ACC112 (cell line): ENCODE data around the gene CEND1.

Experiments used
- H2AFZ ChIP-seq: fragments of 200-600 bp; sonication (generic); one replicate; pipeline ENCODE4 v1.6.0; 2017; ENCODE audit warnings: antibody characterized with exemption, low read length; ENCODE audit not compliant: unreplicated experiment
- H3K27ac ChIP-seq: fragments of 200-600 bp; sonication (generic); 2 replicates; pipeline ENCODE4 v1.5.1; 2014; ENCODE audit warnings: low read depth, mild to moderate bottlenecking, antibody characterized with exemption, low read length, moderate library complexity
- H3K27me3 ChIP-seq: fragments of 200-600 bp; sonication (generic); 2 replicates; pipeline ENCODE4 v1.6.1; 2014; ENCODE audit warnings: mild to moderate bottlenecking, antibody characterized with exemption, low read length, moderate library complexity, mixed read lengths; ENCODE audit not compliant: insufficient read depth
- H3K36me3 ChIP-seq: fragments of 200-600 bp; sonication (generic); 2 replicates; pipeline ENCODE4 v1.6.1; 2016; ENCODE audit warnings: mild to moderate bottlenecking, antibody characterized with exemption, low read length, moderate library complexity, mixed read lengths; ENCODE audit not compliant: insufficient read depth
- H3K4me1 ChIP-seq: fragments of 200-600 bp; sonication (generic); one replicate; pipeline ENCODE4 v1.6.1; 2016; ENCODE audit warnings: low read length, mixed read lengths; ENCODE audit not compliant: insufficient read depth, unreplicated experiment, control insufficient read depth
- H3K4me3 ChIP-seq: fragments of 200-600 bp; sonication (generic); 2 replicates; pipeline ENCODE4 v1.5.1; 2014; ENCODE audit warnings: mild to moderate bottlenecking, low read depth, low read length
- H3K79me2 ChIP-seq: fragments of 200-600 bp; sonication (generic); one replicate; pipeline ENCODE4 v1.6.0; 2016; ENCODE audit warnings: low read length; ENCODE audit not compliant: control insufficient read depth, unreplicated experiment, insufficient read depth

Gene CEND1

DNA sequence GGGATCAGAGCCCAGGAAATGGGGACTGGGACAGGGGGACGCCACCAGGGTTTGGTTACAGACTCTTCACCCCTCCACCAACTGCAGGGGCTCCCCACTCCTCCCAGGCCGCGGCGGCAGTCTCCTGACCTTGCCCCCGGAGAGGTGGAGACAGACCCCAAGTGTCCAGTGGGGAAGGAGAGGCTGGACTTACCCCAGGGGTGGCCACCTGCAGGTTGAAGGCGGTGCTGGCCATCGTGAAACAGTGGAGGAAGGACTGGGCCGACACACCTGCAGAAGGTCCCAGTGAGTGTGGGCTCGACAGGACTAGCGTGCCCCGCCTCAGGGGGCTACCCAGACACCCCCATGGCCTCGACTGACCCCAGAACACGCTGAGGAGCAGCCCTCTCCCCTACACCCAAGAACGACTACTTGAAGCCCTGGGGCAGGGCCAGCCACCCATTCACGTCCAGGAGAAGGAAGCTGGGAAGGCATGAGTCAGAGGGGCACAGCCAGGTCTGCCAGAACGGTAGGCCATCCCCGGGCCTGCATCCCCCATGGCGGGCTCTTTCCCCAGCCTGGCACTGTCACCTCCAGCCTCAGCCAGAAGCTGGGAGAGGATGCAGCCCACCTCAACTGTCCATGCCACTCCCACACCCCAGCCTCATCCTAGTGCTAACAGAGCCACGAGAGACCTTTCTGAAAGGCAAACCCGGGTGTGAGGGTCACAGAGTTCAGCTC lies 14.9 kb downstream of the CEND1 start:
- Histone ChIP-seq H3K79me2 (peaks cover 78% of the 10 kb centered on the region), H3K27ac (0 out of 2 replicates have a peak overlapping the region, but pooled peaks have one; percentile 23), H3K27me3 (no peaks in the 10 kb centered on the region), H2AFZ (no peak overlapping the region), H3K36me3 (peaks cover 7% of the 10 kb centered on the region; the same call in 1 of the 2 replicates), H3K4me3 (peak overlapping the region; percentile 100), H3K4me1 (peaks cover 22% of the 10 kb centered on the region)

DNA sequence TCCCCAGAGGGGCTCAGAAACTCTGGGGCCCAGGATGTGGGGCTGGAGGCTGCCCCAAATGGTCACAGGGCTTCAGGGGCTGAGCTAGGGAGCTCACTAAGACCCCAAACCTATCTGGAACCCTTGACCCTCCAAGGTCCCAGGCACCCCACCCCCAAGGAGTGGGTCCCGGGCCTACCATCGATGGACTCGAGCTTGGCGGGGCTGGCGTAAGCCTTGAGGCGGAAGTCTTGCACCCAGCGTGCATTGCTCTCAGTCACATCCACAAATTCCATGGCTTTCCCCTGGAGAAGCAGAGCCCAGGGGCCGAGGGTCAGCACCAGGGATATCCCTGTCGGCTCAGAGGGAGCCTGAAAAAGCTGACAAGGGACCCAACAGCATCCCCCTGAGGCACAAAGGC lies 16.1 kb downstream of the CEND1 start:
- Histone ChIP-seq H3K4me1 (peaks cover 20% of the 10 kb centered on the region), H3K27ac (no peak overlapping the region), H3K4me3 (no peak overlapping the region), H3K27me3 (no peaks in the 10 kb centered on the region), H3K79me2 (peaks cover 71% of the 10 kb centered on the region), H3K36me3 (peaks cover 11% of the 10 kb centered on the region; the same call in 1 of the 2 replicates), H2AFZ (no peak overlapping the region)

DNA sequence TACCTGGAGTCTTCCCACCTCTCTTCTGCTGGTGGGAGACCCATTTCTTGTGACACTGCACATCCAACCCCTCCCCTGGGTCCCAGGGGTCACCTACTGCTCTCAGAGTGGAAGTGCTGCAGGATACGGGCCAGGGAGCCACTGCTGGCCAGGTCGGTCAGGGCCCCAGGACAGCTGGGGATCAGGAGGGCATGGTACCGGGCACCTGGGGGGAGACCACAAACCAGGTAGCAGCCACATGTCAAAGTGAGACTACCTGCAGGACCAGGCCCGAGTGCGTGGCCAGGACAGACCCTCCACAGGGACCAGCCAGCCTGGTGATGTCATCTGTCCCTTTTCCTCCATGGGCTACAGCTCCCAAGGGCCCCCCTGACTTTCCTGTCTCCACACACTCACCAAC lies 16.5 kb downstream of the CEND1 start:
- H2AFZ ChIP-seq: no peak overlapping the region
- H3K27me3 ChIP-seq: no peaks in the 10 kb centered on the region
- peaks cover 17% of the 10 kb centered on the region for H3K4me1 ChIP-seq
- peaks cover 68% of the 10 kb centered on the region for H3K79me2 ChIP-seq
- H3K36me3 ChIP-seq: peaks cover 11% of the 10 kb centered on the region; the same call in 1 of the 2 replicates
- no peak overlapping the region for H3K27ac ChIP-seq
- no peak overlapping the region for H3K4me3 ChIP-seq

DNA sequence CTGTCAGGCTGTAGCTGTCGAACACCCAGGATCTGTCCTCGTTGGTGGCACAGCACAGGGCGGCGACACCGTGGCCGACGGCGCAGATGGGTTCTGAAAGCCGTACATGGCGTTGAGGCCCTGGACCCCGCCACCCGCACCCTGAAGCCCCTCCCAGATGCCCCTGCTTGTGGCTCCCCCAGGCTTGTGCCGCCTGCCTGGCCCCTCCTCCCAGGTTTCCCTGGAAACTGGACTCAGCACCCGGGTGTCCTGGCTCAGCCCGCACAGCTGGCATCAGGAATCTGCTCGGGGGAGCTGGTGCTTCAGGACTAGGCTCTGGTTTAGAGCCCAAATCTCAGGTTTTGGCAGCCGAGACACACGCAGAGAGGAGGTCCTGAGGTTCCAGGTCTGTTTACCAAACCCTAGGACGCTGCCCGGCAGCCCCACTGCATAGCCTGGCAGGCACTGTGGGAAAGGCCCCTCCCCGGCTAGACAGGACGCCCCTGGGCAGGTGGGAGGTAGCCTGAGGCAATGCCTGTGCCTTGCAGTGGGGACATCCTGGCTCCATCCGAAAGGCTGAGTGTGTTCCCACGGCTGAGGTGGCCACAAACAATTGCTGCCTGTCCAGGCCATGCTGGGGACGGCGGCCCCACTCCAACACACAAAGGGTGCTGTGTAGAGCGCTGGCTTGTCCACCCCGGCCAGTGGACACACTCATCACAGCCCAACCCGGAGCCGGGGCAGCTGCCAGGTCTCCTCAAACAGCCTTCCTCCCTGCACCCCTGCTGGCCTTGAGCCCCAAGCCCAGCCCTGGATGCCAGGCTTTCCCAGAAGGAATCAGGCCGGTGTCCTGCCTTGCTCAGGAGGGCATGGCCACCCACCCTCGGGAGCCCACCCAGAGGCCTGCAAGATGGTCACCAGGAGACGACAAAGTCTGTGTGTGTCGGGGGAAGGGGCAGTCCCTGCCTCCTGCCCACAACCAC lies 17.2 kb downstream of the CEND1 start:
- Histone ChIP-seq H3K27me3 (no peaks in the 10 kb centered on the region), H2AFZ (no peak overlapping the region), H3K36me3 (peaks cover 11% of the 10 kb centered on the region; the same call in 1 of the 2 replicates), H3K4me3 (no peak overlapping the region), H3K4me1 (peaks cover 12% of the 10 kb centered on the region), H3K79me2 (peaks cover 61% of the 10 kb centered on the region), H3K27ac (no peak overlapping the region)

DNA sequence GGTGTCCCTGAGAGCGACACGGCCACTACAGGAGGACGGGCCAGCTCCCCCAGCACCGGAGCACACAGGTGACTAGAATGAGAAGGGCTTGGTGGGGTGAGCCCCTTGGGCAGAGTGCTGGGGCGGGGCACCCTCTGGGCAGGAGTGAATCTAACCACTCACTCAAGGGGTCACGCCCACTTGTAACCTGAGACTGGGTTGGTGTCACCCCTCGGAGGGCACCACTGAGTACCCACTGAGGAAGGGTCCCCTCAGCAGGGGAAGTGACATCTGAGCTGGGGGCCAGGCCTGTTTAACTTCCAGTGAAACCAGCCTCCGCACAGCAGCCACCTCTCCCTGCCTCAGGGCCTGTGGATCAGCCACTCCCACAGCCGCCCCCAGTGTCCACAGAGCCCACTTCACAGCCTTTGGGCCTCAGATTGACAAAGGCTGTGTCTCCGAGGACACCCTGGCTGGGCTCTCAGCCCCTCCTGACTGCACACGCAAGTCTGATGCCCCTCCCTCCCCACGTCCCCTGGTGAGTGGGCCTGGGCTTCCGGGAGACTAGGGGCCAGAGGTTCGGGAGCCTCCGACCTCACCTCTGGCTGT lies 18.2 kb downstream of the CEND1 start:
- Histone ChIP-seq H3K4me1 (peaks cover 12% of the 10 kb centered on the region), H3K4me3 (no peak overlapping the region), H3K79me2 (peaks cover 57% of the 10 kb centered on the region), H2AFZ (no peak overlapping the region), H3K27ac (no peak overlapping the region), H3K27me3 (no peaks in the 10 kb centered on the region), H3K36me3 (peaks cover 11% of the 10 kb centered on the region; the same call in 1 of the 2 replicates)

DNA sequence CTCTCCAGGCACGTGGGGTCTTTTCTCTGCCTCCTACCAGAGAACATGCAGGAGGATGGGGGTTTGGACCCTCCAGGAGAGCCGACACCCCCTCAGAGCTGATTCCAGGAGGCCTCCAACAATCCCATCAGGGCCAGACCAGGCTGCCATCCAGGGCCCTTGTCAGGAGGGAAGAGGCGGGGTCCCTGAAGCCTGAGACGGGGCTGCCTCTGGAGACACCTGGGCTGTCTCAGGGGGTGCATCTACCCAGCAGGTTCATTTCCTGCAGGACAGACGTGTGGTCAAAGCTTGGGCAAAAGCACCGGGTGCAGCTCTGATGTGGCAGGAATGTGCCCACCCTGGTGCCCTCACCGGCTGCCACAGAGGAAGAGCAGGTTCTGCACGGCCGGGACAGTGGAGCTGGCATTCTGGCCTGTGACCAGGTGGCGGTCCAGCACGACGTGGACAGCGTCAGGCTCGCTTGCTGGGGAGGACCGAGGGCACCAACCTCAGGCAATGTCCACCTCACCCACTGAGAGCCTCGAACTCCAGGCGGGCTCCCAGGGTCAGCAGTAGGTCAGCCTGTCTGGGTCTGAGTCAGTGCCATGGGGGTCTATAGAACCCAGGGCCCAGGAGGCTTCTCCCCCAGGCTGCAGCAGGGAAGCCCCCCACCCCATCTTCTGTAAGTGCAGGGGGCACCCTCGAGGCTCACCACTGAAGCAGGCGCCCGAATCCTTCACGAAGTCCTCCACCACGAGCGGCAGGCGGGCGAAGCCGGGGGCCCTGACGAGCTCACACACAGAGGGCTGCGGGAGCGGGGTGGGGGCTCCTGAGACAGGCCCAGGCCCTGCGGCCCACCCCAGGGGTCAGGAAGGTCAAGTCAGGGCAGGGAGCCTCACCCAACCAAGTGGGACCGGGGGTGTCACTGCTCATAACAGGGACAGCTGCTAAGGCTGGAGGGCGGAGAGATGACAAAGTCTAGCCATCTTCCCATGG lies 19.0 kb downstream of the CEND1 start:
- no peak overlapping the region for H3K27ac ChIP-seq
- H3K4me1 ChIP-seq: peaks cover 18% of the 10 kb centered on the region
- no peaks in the 10 kb centered on the region for H3K27me3 ChIP-seq
- no peak overlapping the region for H2AFZ ChIP-seq
- peaks cover 49% of the 10 kb centered on the region for H3K79me2 ChIP-seq
- H3K4me3 ChIP-seq: no peak overlapping the region
- peaks cover 11% of the 10 kb centered on the region; the same call in 1 of the 2 replicates for H3K36me3 ChIP-seq

DNA sequence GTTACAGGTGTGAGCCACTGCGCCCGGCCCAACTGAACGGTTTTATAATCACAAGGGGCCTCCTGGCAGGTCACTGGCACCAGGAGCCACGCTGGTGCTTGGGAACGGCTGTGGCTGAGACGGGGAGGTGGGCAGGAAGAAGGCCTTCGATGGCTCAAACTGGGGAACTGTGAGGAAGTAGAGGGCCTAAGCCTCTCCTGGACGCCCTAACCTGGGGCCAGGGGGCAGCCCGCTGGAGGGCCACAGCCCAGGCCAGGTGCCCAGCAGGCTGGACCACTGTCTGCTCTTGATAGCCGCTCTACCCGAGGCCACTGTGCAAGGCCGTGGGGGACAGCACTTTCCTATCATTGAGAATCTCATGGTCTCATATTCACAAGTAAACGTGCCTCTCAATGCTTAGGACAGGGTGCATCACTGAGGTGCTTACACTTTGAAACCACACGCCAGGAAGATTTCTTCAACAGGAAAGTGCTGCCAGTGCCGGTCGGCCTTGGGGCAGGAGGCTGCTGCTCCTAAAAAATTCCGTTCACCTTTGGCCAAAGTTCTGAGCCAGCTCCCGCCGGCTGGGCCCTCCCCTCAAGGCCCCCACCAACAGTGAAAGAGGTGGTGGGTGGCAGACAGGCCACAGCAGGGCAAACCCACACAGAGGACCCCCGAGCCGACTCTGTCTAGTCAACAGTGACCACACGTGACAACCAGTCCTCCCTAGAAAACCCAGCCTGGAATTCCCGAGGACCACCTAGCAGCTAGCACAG lies 19.8 kb downstream of the CEND1 start:
- Histone ChIP-seq H2AFZ (no peak overlapping the region), H3K79me2 (peaks cover 40% of the 10 kb centered on the region), H3K36me3 (peaks cover 11% of the 10 kb centered on the region; the same call in 1 of the 2 replicates), H3K27ac (no peak overlapping the region), H3K4me3 (no peak overlapping the region), H3K27me3 (no peaks in the 10 kb centered on the region), H3K4me1 (peaks cover 10% of the 10 kb centered on the region)

DNA sequence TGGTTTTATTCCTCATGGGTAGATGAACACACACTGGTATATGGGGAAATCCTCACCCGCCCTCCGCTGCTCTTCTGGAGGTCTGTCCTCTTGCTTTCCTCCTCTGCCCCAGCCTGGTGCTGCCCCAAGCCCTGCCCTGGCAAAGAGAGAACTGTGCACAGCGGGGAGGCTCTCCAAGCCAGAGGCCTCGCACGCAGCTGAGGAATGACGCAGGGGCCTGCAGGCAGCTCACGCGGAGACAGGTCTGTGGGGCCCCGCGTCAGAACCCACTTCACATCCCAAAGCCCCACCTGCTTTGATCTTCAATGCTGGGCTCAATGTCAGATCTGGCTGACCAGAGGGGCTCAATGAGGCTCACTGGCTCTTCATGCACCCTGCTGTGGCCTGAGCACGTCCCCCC lies 22.7 kb downstream of the CEND1 start:
- H3K79me2 ChIP-seq: peaks cover 15% of the 10 kb centered on the region
- peaks cover 11% of the 10 kb centered on the region; the same call in 1 of the 2 replicates for H3K36me3 ChIP-seq
- H3K4me1 ChIP-seq: peaks cover 10% of the 10 kb centered on the region

DNA sequence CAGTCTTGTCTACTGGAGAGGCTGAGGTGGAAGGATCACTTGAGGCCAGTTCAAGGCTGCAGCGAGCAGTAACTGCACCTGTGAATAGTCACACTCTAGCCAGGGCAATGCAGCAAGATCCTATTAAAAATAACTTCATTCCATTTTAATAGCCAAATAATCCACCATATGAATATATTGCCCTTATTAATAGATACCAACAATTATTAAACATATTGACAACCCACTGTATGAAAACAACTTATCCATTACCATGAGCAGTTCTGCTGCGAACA lies 23.0 kb downstream of the CEND1 start:
- no peaks in the 10 kb centered on the region for H3K27me3 ChIP-seq
- no peak overlapping the region for H2AFZ ChIP-seq
- peaks cover 11% of the 10 kb centered on the region; the same call in 1 of the 2 replicates for H3K36me3 ChIP-seq
- H3K27ac ChIP-seq: no peak overlapping the region
- H3K4me1 ChIP-seq: peaks cover 13% of the 10 kb centered on the region
- no peak overlapping the region for H3K4me3 ChIP-seq
- H3K79me2 ChIP-seq: peaks cover 15% of the 10 kb centered on the region

More for the DNA sequence above, 22.7 kb downstream of the CEND1 start:
- Histone ChIP-seq H2AFZ (no peak overlapping the region), H3K27ac (no peak overlapping the region), H3K27me3 (no peaks in the 10 kb centered on the region), H3K4me3 (no peak overlapping the region)
